ENCODE measurements around the gene POLDIP2. TPM values are rescaled to one million over a fixed set of nuclear protein-coding genes. Genes with fewer than 3 reads are reported as not detected.
A peak's percentile ranks its signal among the peaks of the same experiment; 100 is the strongest.

The POLDIP2 gene
- total and polyA plus RNA-seq, 9 of the 15 experiments (the other 6 are each of a cell fraction or from before 2014, with no cell fraction given), result 22.0 to 137 (median 104) TPM

DNA sequence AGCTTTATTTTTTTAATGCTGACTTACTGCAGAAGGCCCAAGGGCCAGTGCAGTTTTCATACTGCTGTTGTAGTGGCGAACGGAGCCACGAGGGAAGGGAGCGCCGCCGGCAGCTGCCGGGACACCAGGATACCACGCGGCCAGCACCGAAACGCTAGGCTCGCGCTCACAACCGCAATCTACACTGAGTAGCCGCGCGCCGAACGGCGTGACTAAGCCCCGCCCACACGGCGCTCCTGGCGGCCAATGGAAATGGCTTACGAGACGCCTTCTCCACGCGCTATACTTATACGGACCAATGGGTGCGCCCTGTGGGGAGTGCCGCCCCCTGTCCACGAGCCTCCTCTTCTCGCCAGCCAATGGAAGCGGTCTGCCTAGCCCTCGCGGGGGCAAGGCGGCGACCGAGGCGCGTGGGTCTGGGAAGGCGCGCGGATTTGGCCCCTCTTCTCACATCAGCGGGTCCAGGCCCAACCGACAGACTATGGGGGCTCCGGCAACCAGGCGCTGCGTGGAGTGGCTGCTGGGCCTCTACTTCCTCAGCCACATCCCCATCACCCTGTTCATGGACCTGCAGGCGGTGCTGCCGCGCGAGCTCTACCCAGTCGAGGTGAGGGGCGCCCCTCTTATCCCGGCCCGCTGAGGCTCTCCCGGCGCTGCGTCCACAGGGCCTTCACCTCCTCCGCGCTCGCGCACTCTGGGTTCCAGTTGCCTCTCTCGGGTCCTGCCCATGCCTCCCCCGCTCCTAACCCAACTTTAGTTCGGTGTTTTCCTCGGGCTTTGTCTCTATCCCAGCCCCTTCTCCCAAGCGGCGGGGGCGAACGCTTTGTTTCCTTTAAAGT is 38.3 kb downstream of the POLDIP2 start, which contains the start of gene TMEM97 (continued):
- TF ChIP-seq STAG1 (CRISPR knock-in tag; IDR thresholded peaks at IDR 0.05; ENCODE audit: borderline replicate concordance) (no peak), KLF6 (CRISPR knock-in tag; IDR thresholded peaks at IDR 0.05; ENCODE audit: borderline replicate concordance) (no peak), CREBBP (IDR thresholded peaks at IDR 0.05; ENCODE audit: low read depth, low read length) (no peak), NFRKB (IDR thresholded peaks at IDR 0.05; ENCODE audit: low read depth) (peak; percentile 18; the same call in 1 of the 2 replicates), ZNF766 (CRISPR knock-in tag; conservative IDR thresholded peaks at IDR 0.05) (no peak), MXI1 (IDR thresholded peaks at IDR 0.05; ENCODE audit: low read depth, low read length) (peak; percentile 43; the same call in 1 of the 2 replicates), ZNF24 (IDR thresholded peaks at IDR 0.05) (0 out of 2 replicates have a peak, but pooled peaks have one; percentile 35), TEAD1 (CRISPR knock-in tag; IDR thresholded peaks at IDR 0.05) (peak; percentile 3 to 59; a peak in 2 of 4 replicates), SMARCE1 (IDR thresholded peaks at IDR 0.05) (peak; percentile 50; the same call in 1 of the 2 replicates), SMAD4 (CRISPR knock-in tag; conservative IDR thresholded peaks at IDR 0.05) (peak; percentile 37), EP400 (IDR thresholded peaks at IDR 0.05) (peak; percentile 95)
- TF ChIP-seq, protein P1, sequence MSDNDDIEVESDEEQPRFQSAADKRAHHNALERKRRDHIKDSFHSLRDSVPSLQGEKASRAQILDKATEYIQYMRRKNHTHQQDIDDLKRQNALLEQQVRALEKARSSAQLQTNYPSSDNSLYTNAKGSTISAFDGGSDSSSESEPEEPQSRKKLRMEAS (CRISPR knock-in tag; IDR thresholded peaks at IDR 0.05), result peak; percentile 93
- TF ChIP-seq, protein P2, sequence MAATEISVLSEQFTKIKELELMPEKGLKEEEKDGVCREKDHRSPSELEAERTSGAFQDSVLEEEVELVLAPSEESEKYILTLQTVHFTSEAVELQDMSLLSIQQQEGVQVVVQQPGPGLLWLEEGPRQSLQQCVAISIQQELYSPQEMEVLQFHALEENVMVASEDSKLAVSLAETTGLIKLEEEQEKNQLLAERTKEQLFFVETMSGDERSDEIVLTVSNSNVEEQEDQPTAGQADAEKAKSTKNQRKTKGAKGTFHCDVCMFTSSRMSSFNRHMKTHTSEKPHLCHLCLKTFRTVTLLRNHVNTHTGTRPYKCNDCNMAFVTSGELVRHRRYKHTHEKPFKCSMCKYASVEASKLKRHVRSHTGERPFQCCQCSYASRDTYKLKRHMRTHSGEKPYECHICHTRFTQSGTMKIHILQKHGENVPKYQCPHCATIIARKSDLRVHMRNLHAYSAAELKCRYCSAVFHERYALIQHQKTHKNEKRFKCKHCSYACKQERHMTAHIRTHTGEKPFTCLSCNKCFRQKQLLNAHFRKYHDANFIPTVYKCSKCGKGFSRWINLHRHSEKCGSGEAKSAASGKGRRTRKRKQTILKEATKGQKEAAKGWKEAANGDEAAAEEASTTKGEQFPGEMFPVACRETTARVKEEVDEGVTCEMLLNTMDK (IDR thresholded peaks at IDR 0.05; ENCODE audit: borderline replicate concordance, insufficient read depth, low read depth, low read length, poor library complexity, severe bottlenecking), result peak; percentile 7
- TF ChIP-seq, protein P3, sequence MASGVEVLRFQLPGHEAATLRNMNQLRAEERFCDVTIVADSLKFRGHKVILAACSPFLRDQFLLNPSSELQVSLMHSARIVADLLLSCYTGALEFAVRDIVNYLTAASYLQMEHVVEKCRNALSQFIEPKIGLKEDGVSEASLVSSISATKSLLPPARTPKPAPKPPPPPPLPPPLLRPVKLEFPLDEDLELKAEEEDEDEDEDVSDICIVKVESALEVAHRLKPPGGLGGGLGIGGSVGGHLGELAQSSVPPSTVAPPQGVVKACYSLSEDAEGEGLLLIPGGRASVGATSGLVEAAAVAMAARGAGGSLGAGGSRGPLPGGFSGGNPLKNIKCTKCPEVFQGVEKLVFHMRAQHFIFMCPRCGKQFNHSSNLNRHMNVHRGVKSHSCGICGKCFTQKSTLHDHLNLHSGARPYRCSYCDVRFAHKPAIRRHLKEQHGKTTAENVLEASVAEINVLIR (CRISPR knock-in tag; IDR thresholded peaks at IDR 0.05), result peak; percentile 67
- TF ChIP-seq, protein P4, sequence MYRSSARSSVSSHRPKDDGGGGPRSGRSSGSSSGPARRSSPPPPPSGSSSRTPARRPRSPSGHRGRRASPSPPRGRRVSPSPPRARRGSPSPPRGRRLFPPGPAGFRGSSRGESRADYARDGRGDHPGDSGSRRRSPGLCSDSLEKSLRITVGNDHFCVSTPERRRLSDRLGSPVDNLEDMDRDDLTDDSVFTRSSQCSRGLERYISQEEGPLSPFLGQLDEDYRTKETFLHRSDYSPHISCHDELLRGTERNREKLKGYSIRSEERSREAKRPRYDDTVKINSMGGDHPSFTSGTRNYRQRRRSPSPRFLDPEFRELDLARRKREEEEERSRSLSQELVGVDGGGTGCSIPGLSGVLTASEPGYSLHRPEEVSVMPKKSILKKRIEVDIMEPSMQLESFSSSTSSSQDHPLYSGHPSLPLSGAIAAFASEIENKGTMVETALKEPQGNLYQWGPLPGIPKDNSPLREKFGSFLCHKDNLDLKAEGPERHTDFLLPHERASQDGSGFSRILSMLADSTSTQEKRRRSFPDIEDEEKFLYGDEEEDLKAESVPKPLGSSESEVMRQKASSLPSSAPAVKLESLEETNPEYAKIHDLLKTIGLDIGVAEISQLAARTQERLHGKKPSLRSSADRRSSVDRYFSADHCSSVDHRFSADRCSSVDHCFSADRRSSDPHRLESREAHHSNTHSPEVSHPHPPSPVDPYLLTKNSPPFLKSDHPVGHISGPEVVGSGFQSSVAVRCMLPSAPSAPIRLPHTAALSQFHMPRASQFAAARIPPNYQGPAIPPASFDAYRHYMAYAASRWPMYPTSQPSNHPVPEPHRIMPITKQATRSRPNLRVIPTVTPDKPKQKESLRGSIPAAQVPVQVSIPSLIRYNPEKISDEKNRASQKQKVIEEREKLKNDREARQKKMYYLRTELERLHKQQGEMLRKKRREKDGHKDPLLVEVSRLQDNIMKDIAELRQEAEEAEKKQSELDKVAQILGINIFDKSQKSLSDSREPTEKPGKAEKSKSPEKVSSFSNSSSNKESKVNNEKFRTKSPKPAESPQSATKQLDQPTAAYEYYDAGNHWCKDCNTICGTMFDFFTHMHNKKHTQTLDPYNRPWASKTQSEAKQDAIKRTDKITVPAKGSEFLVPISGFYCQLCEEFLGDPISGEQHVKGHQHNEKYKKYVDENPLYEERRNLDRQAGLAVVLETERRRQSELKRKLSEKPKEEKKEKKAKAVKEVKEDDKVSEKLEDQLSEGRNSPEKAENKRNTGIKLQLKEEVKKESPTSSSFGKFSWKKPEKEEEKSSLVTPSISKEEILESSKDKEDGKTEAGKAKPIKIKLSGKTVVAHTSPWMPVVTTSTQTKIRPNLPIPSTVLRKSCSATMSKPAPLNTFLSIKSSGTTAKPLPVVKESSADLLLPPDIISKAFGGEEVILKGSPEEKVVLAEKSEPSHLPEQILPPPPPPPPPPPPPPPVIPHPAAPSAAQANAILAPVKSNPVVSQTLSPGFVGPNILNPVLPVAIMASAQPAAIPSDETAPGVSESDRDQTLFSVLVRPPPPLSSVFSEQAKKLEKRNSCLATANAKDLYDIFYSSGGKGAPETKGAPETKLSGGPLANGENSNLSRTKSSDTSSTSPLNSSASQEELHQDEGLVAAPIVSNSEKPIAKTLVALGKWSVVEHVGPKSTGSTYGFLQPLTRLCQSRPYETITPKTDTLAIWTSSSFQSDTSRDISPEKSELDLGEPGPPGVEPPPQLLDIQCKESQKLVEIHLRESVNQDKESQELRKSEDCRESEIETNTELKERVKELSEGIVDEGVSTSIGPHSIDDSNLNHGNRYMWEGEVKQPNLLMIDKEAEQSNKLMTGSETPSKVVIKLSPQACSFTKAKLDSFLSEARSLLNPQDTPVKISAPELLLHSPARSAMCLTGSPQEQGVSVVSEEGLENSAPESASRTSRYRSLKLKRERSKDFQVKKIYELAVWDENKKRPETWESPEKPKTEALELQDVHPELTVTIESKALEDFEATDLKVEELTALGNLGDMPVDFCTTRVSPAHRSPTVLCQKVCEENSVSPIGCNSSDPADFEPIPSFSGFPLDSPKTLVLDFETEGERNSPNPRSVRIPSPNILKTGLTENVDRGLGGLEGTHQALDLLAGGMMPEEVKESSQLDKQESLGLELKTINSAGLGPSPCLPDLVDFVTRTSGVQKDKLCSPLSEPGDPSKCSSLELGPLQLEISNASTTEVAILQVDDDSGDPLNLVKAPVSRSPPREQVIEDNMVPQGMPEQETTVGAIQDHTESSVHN (IDR thresholded peaks at IDR 0.05; ENCODE audit: borderline replicate concordance in 1 of 2, low read depth in 1 of 2), result no peak

Measured in K562 (cell line).